ENCODE results near the gene SPRED2.

GRCh38 chr2:65299246-65299645, 133.2 kb downstream of the SPRED2 start:
- TF ChIP-seq POLR2A (IDR thresholded peaks at IDR 0.05) (no peak), POLR2AphosphoS5 (IDR thresholded peaks at IDR 0.05; ENCODE audit: insufficient read depth in 1 of 2, low read depth in 1 of 2) (no peak)

All from vagina (tissue), 2 donors.